ENCODE data around the gene RNU1-2.
"Not testable (repeated sequence)": the region's sequence is repeated elsewhere in the genome, so short reads cannot be mapped to it uniquely, and the experiment has no call there.

The RNU1-2 gene

GRCh38 chr1:16873076-16873879, 22.5 kb upstream of the RNU1-2 start:
- peaks cover 61% of the 10 kb centered on the region for H3K27me3 ChIP-seq
- H3K36me3 ChIP-seq; H3K27ac ChIP-seq; H3K4me3 ChIP-seq (ENCODE audit: low read depth in 1 of 2, low read length in 1 of 2); H3K9me3 ChIP-seq; H3K4me1 ChIP-seq (ENCODE audit: control insufficient read depth in 1 of 2, insufficient read depth in 1 of 2, low read depth in 1 of 2, low read length in 1 of 2): not testable (repeated sequence)

- not testable (repeated sequence) for H3K36me3 ChIP-seq; H3K27ac ChIP-seq; H3K4me1 ChIP-seq (ENCODE audit: control insufficient read depth in 1 of 2, insufficient read depth in 1 of 2, low read depth in 1 of 2, low read length in 1 of 2); H3K4me3 ChIP-seq (ENCODE audit: low read depth in 1 of 2, low read length in 1 of 2); H3K9me3 ChIP-seq
- peaks cover 76% of the 10 kb centered on the region for H3K27me3 ChIP-seq
Observed at GRCh38 chr1:16874968-16875765, 20.6 kb upstream of the RNU1-2 start.

- not testable (repeated sequence) for H3K4me1 ChIP-seq (ENCODE audit: control insufficient read depth in 1 of 2, insufficient read depth in 1 of 2, low read depth in 1 of 2, low read length in 1 of 2); H3K27ac ChIP-seq; H3K36me3 ChIP-seq
Observed at GRCh38 chr1:16881742-16882141, 14.0 kb upstream of the RNU1-2 start.

GRCh38 chr1:16882986-16883385, 12.8 kb upstream of the RNU1-2 start:
- no peak overlapping the region for H3K27ac ChIP-seq
- no peaks in the 10 kb centered on the region for H3K4me1 ChIP-seq (ENCODE audit: control insufficient read depth in 1 of 2, insufficient read depth in 1 of 2, low read depth in 1 of 2, low read length in 1 of 2)
- H3K27me3 ChIP-seq = peaks cover 40% of the 10 kb centered on the region
- TF ChIP-seq, protein P1, sequence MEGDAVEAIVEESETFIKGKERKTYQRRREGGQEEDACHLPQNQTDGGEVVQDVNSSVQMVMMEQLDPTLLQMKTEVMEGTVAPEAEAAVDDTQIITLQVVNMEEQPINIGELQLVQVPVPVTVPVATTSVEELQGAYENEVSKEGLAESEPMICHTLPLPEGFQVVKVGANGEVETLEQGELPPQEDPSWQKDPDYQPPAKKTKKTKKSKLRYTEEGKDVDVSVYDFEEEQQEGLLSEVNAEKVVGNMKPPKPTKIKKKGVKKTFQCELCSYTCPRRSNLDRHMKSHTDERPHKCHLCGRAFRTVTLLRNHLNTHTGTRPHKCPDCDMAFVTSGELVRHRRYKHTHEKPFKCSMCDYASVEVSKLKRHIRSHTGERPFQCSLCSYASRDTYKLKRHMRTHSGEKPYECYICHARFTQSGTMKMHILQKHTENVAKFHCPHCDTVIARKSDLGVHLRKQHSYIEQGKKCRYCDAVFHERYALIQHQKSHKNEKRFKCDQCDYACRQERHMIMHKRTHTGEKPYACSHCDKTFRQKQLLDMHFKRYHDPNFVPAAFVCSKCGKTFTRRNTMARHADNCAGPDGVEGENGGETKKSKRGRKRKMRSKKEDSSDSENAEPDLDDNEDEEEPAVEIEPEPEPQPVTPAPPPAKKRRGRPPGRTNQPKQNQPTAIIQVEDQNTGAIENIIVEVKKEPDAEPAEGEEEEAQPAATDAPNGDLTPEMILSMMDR (IDR thresholded peaks at IDR 0.05) = no peak
- H3K36me3 ChIP-seq = no peaks in the 10 kb centered on the region
- no peak overlapping the region for H3K4me3 ChIP-seq (ENCODE audit: low read depth in 1 of 2, low read length in 1 of 2)
- H3K9me3 ChIP-seq = no peaks in the 10 kb centered on the region

More at GRCh38 chr1:16881742-16882141, 14.0 kb upstream of the RNU1-2 start:
- not testable (repeated sequence) for H3K9me3 ChIP-seq; H3K4me3 ChIP-seq (ENCODE audit: low read depth in 1 of 2, low read length in 1 of 2)
- H3K27me3 ChIP-seq = peaks cover 33% of the 10 kb centered on the region

GRCh38 chr1:16884487-16884886, 11.3 kb upstream of the RNU1-2 start:
- not testable (repeated sequence) for H3K36me3 ChIP-seq; H3K4me1 ChIP-seq (ENCODE audit: control insufficient read depth in 1 of 2, insufficient read depth in 1 of 2, low read depth in 1 of 2, low read length in 1 of 2); H3K9me3 ChIP-seq; H3K27ac ChIP-seq; H3K4me3 ChIP-seq (ENCODE audit: low read depth in 1 of 2, low read length in 1 of 2)
- H3K27me3 ChIP-seq = peaks cover 42% of the 10 kb centered on the region

- no peak overlapping the region for H3K27ac ChIP-seq
Observed at GRCh38 chr1:16886860-16887605, 8.7 kb upstream of the RNU1-2 start.

More at GRCh38 chr1:16886860-16887605, 8.7 kb upstream of the RNU1-2 start:
- H3K4me1 ChIP-seq (ENCODE audit: control insufficient read depth in 1 of 2, insufficient read depth in 1 of 2, low read depth in 1 of 2, low read length in 1 of 2) = peaks cover 13 to 15% of the 10 kb centered on the region in 2 experiments
- no peaks in the 10 kb centered on the region for H3K36me3 ChIP-seq
- TF ChIP-seq, protein P1 (IDR thresholded peaks at IDR 0.05) = no peak
- peaks cover 40% of the 10 kb centered on the region for H3K27me3 ChIP-seq
- H3K4me3 ChIP-seq (ENCODE audit: low read depth in 1 of 2, low read length in 1 of 2) = no peak overlapping the region
- H3K9me3 ChIP-seq = no peaks in the 10 kb centered on the region

Measured in neutrophil (primary cell).